NCI-H526 treated with DMSO at 0.1 percent for 48 hours (cell line): Measurements from ENCODE around the gene CRHR1.

ENCODE experiments used
- DNase-seq: peaks from one replicate; lab custom pipeline; 2025; lab: John Stamatoyannopoulos, UW

CRHR1 gene

DNA sequence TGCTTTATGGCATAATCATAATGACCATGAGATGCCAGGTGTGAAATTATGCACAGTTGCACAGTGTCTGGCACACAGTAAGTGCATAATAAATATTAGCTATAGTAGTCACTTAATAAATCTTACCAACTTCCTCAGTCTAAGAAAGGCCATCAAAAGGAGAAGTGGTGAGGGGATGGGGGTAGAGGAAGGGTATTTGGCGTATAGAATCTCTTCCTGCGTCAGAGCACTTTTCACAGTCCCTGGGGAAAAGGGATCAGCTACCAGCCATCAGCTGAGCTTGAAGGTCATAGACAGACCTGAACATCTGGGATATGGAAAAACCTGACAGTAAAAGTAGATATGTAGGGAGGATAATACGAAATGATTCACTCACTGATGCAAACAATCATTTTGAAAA, 5.8 kb downstream of the CRHR1 start:
- DNase-seq = no peak

DNA sequence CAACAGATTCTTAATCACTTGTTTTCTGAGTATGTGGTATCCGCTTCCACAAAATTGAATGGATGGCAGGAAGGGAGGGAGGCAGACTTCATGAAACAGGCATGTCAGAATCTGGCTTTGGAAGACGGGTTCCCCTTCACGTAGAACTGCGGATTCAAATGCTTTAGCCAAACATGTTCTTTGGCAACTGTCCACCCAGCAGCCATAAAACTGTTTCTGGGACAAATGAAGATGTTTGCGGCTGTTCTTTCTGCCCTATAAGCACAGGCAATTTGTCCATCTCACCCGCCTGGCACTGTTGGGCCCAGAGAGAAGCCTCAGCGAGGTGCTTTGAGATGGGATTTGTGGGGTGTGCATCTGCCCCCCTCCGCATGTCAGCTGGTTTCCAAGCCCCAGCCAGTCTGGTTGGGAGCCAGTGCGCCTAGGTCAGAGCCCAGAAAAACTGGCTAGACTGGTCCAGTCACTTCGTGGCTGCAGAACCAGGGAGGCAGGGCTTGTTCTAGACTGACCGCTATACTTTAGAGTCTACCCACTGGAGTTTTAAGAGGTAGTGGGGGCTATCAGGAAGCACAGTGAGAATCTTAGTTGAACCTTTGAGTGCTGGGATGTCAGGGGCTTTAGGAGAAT, 6.3 kb downstream of the CRHR1 start:
- no peak for DNase-seq

DNA sequence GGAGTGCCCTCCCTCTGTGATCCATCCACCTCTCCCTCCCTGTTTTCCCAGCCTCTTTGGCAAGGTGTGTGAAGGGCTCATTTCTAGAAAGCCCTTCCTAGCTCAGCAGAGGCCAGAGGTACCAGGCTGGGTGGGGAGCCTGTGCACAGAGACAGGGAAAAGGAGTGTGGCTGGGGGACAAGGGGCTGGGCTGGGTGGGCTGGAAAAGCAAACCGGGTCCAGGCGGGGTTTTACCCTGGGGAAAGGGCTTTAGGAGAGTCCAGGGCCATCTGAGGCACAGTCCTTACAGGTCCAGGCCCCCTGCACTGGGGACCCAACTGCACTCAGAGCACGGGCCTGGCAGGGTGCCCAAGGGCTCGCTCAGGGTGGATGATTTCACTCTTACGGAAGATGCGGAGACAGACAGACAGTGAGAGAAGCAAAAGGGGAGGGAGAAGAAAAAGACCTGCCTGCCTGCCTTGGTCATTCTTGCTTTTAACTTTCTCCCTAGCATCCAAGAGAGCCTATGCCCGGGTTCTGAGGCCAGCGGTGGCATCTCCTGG, 7.0 kb downstream of the CRHR1 start:
- no peak for DNase-seq

DNA sequence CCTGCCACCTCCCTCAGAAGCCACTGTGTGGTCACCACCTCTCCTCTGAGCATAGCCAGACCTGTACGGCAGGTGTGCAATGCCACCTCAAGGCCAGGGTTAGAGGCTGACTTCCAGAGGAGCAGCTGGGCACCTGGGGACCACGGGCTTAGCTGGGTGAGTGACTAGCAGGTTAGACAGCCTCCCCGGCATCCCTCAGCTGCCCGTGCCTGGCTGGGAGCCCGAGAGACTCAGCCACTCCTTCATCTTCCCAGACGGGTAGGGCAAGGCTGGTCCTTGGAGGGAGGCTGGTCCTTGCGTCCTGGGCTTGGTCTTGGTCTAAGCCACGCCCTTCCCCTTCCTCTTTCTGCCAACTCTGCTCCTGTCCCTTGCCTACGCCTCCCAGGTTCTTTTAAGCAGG, 7.8 kb downstream of the CRHR1 start:
- DNase-seq = no peak

DNA sequence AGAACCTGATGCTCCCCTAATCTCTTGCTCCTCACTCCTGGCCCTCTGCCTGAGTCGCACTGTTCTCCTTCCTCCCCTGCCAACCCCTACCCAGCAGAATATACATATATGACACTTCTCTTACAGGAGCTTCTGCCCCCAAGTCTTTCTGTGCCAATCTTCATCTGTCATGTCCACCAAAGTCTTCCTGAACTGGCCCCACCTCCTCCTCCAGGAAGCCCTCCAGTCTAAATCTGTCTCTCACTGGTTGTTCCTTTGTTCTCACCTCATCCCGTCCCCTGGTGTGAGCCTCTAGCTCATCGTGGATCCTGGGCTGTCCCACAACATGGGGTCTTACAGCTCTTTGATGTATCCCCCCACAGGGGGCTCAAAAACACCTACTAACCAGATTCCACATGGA, 8.3 kb downstream of the CRHR1 start:
- DNase-seq = no peak

DNA sequence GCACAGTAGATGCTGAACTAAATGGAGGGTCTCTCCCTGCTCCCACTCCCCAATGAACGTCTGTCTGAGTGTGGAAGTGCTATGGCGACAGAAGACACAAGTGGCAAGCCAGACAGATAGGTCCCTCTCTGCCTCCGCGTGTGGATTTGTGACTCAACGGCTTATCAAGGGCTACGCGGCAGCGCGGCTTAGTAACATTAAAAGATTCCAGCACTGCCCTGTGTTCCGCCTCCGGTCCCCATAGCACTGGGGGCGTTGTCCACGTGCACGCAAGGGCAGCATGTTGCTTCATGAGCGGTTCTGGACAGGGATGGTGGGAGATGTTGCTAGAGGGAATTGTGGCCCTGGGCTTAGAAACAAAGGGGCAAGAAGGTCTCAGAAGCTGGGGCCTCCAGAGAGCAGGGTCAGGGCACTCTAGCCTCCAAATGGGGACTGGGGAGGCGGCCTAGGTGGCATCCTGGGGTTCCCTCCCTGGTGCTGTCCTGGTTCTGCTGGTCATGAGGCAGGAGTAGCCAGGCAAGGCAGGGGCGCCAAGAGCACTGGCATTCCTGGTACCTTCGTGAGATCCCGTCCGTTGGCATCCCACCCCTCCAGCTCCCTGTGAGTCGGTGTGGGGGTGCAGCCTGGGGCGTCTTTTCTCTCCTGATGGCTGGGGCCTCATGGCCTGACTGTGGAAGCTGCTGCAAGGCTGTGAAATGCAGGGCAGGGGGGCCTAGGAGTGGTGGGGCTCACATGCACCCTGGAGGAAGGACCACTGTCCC, 9.1 kb downstream of the CRHR1 start:
- no peak for DNase-seq

DNA sequence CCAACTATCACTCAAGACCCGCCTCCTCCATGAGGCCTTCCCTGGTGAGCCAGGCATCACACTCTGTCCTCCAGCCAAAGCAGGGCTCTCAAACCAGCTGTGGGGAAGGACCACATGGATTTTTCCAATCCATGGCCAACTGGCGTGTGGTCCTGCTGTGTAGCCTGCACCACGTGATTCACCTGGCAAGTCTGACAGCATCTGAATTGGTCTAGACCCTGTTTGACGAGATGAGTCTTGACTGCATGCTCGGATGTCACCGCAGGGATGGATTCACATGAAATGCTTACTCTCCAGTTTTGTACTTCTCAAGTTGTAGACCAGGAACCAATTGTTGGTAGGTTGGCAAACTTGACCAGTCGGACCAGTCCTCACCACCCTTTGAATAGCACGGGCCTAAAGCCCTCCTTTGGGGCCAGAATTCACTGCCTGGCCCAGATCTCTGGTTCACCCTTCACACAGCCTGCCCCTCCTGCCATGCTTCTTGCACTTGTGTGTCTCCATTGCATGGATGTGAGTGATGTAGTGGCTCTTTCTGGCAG, 9.9 kb downstream of the CRHR1 start:
- no peak for DNase-seq

DNA sequence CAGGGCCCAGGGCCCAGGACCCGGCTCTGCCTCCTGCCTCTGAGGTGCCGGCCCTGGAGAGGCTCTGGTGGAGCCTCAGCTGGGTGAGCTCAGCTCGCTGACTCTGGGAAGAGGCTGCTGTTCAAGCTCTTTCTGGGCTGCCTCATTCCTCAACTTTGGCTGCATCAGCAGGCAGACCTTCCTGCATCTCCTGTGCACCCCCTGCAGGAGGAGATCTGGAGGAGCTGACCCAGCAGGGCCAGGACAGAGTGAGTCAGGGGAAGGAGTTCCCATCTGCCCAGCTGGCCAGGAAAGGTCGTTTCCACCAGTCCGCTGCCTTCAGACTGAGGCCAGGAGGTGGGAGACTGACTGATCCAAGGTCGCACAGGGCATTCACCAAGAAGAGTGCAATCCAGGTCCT, 10.7 kb downstream of the CRHR1 start:
- DNase-seq = no peak

DNA sequence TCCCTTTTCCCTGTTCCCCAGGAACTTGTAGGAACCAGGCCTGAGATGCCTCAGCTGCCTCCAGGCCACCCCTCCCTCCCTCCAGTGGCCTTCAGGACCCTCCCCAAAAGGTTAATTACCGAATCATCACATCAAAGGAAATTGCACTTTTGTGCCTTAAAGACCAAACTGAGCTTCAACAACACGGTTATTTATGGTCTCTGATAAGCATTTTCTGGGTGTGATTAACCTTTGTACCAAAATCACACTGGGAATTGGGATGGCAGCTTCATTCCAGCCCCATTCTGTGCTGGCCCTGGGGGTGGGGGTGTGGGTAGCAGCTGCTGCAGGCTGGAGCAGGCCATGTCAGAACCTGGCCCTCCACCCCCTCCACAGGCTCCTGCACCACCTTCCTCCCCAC, 16.7 kb downstream of the CRHR1 start:
- no peak for DNase-seq

DNA sequence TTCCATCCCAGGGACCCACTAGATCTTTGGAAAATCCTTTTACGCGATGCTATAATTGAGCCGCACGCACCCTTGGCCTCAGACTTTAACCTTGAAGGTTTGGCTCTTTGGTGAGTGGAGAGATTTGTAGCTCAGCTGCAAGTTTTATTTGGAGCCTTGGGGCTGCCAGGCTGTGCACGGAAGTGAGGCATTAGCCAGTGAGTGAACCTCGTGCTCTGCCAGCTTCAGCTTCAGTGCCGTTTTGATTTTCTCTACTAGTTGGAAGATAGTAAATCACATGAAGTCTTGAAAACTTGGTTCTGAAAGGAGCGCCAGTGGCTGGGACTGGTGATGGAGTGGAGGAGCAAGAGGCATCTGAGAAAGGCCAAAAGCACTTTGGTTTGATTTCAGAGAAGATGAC, 17.3 kb downstream of the CRHR1 start:
- DNase-seq = no peak

DNA sequence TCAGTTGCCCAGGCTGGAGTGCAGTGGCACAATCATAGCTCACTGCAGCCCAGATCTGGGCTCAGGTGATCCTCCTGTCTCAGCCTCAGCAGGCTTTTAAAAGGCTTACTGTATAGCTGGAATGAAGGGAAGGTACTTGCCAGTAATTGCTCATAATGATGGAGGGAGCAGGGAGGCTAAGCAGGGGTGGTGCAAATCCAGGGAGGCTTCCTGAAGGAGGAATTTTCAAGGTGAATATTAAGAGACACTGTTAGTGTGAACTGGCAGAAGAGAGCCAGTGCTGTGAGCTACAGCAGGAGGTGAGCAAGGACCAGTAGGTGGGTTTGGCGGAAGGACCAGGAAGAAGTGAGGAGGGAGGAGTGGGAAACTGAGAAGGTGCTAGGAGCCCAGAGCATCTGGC, 24.7 kb downstream of the CRHR1 start:
- DNase-seq = no peak

DNA sequence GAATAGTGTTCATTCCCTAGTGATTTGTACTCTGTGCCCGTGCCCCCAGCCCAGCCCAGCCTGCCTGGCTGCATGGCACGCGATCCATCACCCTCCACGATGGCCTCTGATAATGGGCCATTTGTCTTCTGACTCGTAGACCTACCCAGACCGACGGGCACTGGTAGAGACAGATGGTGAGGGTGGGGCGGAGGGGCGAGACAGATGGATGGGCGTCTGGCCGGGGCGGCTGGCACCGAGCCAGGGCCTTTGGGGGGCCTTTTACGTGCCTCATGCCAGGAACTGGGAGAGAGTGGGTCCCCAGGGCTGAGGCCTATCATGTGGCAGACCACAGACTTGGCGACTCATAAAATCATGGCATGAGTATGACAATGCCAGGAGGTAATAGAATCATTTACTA, 25.4 kb downstream of the CRHR1 start:
- DNase-seq = no peak

DNA sequence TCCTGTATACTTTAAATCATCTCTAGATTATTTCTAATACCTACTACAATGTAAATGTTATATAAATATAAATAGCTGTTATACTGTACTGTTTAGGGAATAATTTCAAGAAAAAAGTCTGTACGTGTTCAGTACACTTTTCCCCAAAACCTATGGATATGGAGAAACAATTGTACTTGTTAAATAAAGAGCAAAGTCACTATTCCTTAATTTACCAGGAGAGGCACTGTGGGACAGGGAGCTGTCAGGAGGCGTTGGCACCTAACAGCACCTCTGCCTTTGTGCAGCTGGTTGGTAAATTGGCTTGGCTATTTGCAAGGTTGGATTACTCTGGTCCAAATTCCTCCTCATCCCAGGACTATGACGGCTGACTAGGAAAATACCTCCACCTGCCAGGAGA, 28.0 kb downstream of the CRHR1 start:
- DNase-seq = peak; percentile 17

DNA sequence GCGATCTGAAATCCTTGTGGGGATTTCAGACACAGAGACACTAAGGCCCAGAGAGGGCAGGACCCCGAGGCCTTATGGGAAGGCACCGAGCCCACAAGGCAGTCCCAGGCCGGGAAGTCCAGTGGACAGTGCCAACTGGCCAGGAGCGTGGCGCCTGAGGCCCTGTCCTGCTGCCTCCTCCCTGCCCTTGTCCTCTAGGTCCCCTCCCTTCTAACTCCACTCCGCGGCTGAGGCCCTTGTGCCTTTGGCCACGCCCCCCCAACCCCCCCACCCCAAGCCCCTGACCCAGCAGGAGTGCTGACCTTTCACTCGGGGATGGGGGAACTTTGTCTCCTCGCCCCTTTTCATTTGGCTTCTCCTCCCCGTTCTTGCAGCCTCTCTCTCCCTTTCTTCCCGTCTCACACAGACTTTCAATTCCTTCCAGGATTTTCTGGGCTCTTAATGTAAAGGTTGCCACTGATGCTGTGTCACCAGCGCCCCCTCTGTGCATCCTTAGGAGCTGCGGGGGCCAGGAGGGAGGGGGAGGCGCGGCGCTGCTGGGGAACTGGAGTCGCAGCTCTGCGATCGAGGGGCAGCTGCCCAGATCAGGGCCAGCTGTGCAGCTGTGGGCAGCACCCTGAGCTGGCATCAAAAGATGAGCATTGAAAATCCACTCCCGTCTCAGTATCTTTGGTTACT, 29.1 kb downstream of the CRHR1 start:
- no peak for DNase-seq

DNA sequence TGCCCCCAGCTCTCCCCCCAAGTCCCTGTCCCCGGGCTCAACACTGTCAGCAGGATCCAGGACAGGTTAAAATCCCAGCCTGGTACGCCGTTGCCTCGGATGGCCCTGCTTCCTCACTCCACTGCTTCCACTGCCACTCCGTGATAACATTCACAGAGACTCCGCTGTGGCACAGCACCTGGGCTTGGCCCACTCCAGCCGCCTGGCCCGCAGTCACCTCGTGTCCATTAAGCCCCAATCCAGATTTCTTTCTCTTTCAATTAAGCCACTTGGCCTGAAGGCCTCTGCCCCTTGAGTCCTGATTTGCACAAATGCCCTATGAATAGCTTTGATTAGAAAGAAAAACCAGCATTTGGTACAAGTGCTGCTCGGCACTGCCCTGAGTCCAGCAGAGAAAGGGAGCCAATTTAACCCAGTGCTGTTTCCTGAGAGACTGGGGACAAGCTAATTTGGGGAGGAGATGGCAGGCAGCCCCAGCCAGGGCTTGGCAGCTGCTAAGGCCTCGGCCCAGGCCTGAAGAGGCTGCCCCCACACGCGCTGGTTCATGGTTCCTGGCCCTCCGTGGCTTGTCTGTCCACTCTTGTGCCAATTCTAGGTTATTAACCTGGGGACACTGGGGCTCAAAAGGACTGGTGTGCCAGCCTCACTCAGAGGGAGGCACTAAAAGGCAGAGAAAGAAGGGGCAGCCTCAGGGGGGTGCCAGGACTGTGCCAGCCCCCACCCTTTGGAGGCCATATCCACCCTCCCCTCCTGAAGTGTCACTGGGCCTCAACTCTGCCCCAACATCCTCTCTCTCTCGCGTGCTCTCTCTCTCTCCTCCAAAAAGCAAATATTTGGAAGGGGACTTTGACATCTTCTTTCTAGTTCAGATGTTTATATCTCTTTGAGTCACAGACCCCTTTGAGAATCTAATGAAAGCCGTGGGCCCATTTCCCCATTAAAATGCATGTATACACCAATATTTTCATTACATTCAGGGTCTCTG, 30.8 kb downstream of the CRHR1 start:
- no peak for DNase-seq

DNA sequence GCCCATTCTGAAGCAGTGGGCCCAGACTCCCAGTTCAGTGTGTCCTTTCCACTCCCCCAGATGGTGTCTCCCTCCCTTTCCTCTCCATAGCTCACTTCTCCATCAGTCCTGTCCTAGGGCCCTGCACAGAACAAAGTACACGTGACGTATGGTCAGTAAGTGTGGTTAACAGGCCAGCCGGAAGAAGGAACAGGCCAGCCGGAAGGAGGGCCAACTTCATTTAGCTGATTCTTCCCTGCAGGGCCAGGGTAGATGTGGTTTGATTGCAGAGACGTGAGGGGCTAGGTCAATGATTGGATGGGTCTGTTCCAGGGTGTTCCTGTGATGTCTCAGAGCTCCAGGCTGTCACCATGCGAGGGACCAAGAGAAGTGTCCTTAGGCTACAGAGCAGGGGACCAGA, 31.6 kb downstream of the CRHR1 start:
- DNase-seq = no peak

DNA sequence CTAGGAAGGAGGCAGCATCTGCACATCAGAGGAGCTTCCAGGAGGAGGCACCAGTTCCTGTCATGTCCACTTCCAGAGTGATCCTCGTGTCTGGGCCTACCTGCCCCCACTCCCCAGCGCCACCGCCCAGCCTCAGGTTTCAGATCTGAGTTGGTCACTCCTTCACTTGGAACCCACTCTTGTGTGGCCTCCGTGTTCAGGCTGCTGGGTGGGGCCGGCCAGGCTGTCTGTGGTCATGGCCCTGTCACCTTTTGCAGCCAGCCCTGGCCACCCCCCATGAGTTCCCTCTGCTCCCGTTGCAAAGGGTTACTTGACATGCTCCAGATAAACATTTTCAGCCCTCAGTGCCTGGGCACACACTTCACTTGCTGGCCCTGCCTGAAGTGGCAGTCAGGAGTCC, 33.9 kb downstream of the CRHR1 start:
- DNase-seq = no peak

DNA sequence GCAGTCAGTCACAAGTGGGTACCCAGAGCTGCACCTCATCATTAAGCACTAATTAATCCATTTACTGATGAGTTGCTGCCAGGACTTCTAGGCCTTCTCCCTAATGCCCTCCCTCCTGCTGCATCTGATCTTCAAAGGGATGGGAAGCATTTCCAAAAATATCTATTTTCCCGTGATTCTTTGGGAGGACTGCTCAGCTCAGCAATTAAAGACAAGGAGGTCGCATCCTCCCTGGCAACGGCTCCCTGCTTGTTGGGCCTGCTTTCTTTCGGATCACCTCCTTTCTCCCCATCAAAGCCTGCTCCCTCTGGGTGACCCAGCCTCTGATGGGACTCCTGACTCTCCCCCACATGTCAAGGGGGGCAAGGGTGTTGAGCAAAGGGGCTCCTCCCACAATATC, 34.6 kb downstream of the CRHR1 start:
- no peak for DNase-seq

DNA sequence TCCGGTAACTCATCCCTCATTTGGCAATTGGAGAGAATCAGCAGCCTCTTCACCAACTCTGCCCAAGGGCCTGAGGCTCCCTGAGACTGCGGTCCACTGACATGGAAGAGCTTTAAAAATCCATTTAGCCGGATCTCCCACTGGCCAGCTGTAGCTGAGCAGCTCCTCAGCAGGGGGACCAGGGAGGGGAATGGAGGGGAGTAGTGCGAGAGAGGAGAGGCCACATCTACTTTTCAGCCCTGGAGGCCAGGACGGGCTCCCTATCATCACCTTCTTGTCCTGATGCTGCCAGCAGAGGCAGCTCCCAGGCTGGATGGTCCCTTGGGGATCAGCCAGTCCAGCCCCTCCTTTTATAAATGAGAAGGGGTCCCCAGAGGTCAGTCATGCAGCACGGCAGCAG, 35.5 kb downstream of the CRHR1 start:
- no peak for DNase-seq

DNA sequence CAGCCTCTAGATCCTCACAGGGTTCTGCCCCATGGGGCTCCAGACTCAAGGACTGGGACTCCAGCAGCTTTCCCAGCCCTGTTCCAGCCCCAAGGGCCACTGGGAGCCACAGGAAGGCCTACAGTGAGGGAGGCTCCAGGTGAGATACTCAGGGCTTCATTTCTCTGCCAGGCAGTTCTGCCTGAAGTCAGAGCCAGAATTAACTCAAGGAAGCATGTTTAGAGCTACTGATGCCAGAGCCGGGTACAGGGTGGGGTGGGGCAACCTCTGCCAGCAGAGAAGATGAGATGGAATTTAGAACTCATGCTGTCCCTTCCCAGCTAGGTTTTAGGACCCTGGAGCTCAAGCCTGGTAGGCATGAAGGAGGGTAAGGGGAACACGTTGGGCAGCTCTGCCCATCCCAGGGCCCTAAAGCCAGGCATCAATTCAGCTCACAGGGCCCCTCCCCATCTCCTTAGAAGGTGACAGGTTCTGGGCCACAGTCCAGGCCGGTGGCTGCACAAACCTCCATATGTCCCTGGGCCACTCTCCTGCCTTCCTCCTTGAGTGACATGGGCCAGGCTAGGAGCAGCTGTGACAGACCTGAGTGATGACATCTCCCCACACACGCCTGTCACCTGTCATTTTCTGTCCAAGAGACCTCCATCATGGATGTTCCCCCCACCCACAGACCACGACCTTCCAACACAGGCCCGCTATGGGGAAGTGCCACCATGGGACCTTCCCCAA, 36.1 kb downstream of the CRHR1 start:
- DNase-seq = no peak

DNA sequence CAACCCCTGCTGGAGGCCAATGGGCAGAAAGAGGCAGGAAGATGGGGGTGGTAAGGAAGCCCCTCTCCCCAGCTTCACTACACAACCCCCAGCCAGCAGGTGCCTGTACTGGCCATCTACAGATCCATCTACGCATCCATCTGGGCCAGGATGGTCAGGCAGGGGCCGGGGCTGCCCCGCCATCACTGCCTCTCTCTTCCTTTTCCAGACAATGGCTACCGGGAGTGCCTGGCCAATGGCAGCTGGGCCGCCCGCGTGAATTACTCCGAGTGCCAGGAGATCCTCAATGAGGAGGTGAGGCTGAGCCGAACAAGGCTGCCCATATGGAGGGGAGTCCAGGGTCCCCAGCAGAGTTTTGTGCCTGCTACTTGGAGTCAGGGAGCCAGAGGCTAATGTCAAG, 37.0 kb downstream of the CRHR1 start:
- no peak for DNase-seq
